SK-N-SH (cell line): ENCODE measurements around the gene IGF2R. TPM values are rescaled to one million over a fixed set of nuclear protein-coding genes. Genes with fewer than 3 reads are reported as not detected.

Experiments used
- CTCF ChIA-PET: fragments of 300-600, 350-600 bp; formaldehyde crosslinking; extraction: SDS; loops from one replicate; lab custom pipeline; 2021; lab: Yijun Ruan, JAX
- POLR2A ChIA-PET: fragments of 350-600 bp; sonication (Branson Sonifier 250); formaldehyde crosslinking; extraction: SDS; loops from one replicate; lab custom pipeline; 2020; ENCODE audit warnings: antibody characterized with exemption, inconsistent platforms; lab: Yijun Ruan, JAX
- DNase-seq: peaks from one replicate; pipeline ENCODE4 v3.0.0; 2012
- H2AFZ ChIP-seq: fragments of 200-600 bp; sonication (generic); 2 replicates; pipeline ENCODE4 v1.8.1; 2016; ENCODE audit warnings: antibody characterized with exemption, mild to moderate bottlenecking, low read depth
- H3F3A ChIP-seq: fragments of 200-600 bp; sonication (generic); replicated peaks from 2 replicates; pipeline ENCODE3; 2016; ENCODE audit warnings: antibody characterized with exemption, mild to moderate bottlenecking; ENCODE audit not compliant: insufficient read depth
- H3K27ac ChIP-seq, 2 experiments: fragments of 200-500 bp in 1 of 2; fragments of 200-600 bp in 1 of 2; sonication (Bioruptor generic) in 1 of 2; sonication (generic), shearing (Covaris generic) in 1 of 2; 2 replicates each; pipeline versions ENCODE4 v1.5.1 to v1.6.1; 2014 to 2016; ENCODE audit warnings: low read depth in 2 of 2, inconsistent platforms in 1 of 2, low read length in 1 of 2, mild to moderate bottlenecking in 1 of 2, mixed read lengths in 1 of 2
- H3K27me3 ChIP-seq: fragments of 200-600 bp; sonication (generic), shearing (Covaris generic); 2 replicates; pipeline ENCODE4 v1.6.1; 2016; ENCODE audit warnings: mixed run types; ENCODE audit not compliant: insufficient read depth
- H3K36me3 ChIP-seq, 2 experiments: fragments of 200-500 bp in 1 of 2; fragments of 200-600 bp in 1 of 2; sonication (Bioruptor generic) in 1 of 2; sonication (generic) in 1 of 2; replicated peaks in 1 of 2; 2 replicates each; pipeline versions ENCODE3 to v1.5.1; 2014 to 2016; ENCODE audit warnings: low read length in 1 of 2, mild to moderate bottlenecking in 1 of 2; ENCODE audit not compliant: insufficient read depth in 2 of 2, control insufficient read depth in 1 of 2
- H3K4me1 ChIP-seq, 2 experiments: fragments of 200-500 bp in 1 of 2; fragments of 200-600 bp in 1 of 2; sonication (Bioruptor generic) in 1 of 2; sonication (generic), shearing (Covaris generic) in 1 of 2; 2 replicates each; pipeline versions ENCODE4 v1.5.1 to v1.6.1; 2014 to 2016; ENCODE audit warnings: low read depth in 1 of 2, low read length in 1 of 2, mixed run types in 1 of 2; ENCODE audit not compliant: insufficient read depth in 2 of 2, control insufficient read depth in 1 of 2
- H3K4me2 ChIP-seq: fragments of 200-600 bp; sonication (generic), shearing (Covaris generic); 2 replicates; pipeline ENCODE4 v1.6.1; 2017; ENCODE audit warnings: mixed run types
- H3K4me3 ChIP-seq, 2 experiments: fragments of 200-500 bp in 1 of 2; fragments of 200-600 bp in 1 of 2; sonication (Bioruptor generic) in 1 of 2; sonication (generic), shearing (Covaris generic) in 1 of 2; 2 replicates each; pipeline versions ENCODE4 v1.5.1 to v1.8.1; 2014 to 2016; ENCODE audit warnings: low read depth in 2 of 2, inconsistent platforms in 1 of 2, low read length in 1 of 2, mild to moderate bottlenecking in 1 of 2, mixed read lengths in 1 of 2, moderate library complexity in 1 of 2
- H3K79me2 ChIP-seq: fragments of 200-600 bp; sonication (generic); 2 replicates; pipeline ENCODE4 v1.8.1; 2017; ENCODE audit warnings: mild to moderate bottlenecking; ENCODE audit not compliant: insufficient read depth
- H3K9ac ChIP-seq: fragments of 200-600 bp; sonication (generic); 2 replicates; pipeline ENCODE4 v1.6.1; 2017; ENCODE audit warnings: mixed run types
- H3K9me2 ChIP-seq: fragments of 200-600 bp; sonication (generic); 2 replicates; pipeline ENCODE4 v1.6.1; 2017; ENCODE audit warnings: mixed run types
- H3K9me3 ChIP-seq: fragments of 200-600 bp; sonication (generic); 2 replicates; pipeline ENCODE4 v1.6.1; 2017; ENCODE audit warnings: mixed run types, mild to moderate bottlenecking, moderate library complexity
- H4K20me1 ChIP-seq: fragments of 200-600 bp; sonication (generic); 2 replicates; pipeline ENCODE4 v1.6.1; 2017; ENCODE audit warnings: mild to moderate bottlenecking, mixed run types; ENCODE audit not compliant: insufficient read depth
- EZH2phosphoT487 ChIP-seq: fragments of 200-600 bp; sonication (generic); IDR thresholded peaks from 2 replicates; pipeline ENCODE4 v1.6.1; 2017; ENCODE audit warnings: low read depth, mixed run types, mild to moderate bottlenecking, antibody characterized with exemption, moderate library complexity, borderline replicate concordance
- FOSL2 ChIP-seq: IDR thresholded peaks from 2 replicates; pipeline ENCODE4 v1.4.0; 2012; ENCODE audit warnings: low read depth, mild to moderate bottlenecking, moderate library complexity, borderline replicate concordance
- GABPA ChIP-seq: IDR thresholded peaks from 2 replicates; pipeline ENCODE4 v1.4.0; 2012; ENCODE audit warnings: low read depth, mild to moderate bottlenecking
- MAX ChIP-seq: IDR thresholded peaks from 2 replicates; pipeline ENCODE4 v1.4.0; 2012; ENCODE audit warnings: low read depth
- NFIC ChIP-seq: IDR thresholded peaks from 2 replicates; pipeline ENCODE4 v1.4.0; 2012; ENCODE audit warnings: borderline replicate concordance
- NRF1 ChIP-seq: IDR thresholded peaks from 2 replicates; pipeline ENCODE4 v1.6.1; 2012; ENCODE audit warnings: low read depth, mild to moderate bottlenecking, low read length
- POLR2AphosphoS5 ChIP-seq: IDR thresholded peaks from 2 replicates; pipeline ENCODE4 v1.6.1; 2012; ENCODE audit warnings: low read depth, low read length
- RCOR1 ChIP-seq: fragments of 150-350 bp; IDR thresholded peaks from 2 replicates; pipeline ENCODE4 v1.6.1; 2017; ENCODE audit warnings: antibody characterized with exemption, low read length
- REST ChIP-seq: IDR thresholded peaks from 2 replicates; pipeline ENCODE4 v1.6.1; 2012; ENCODE audit warnings: mild to moderate bottlenecking, low read depth, low read length, moderate library complexity
- RFX5 ChIP-seq: IDR thresholded peaks from 2 replicates; pipeline ENCODE4 v1.6.1; 2012; ENCODE audit warnings: mild to moderate bottlenecking, improper control_type of control experiment, low read length
- SMC3 ChIP-seq: IDR thresholded peaks from 2 replicates; pipeline ENCODE4 v1.6.1; 2012; ENCODE audit warnings: low read depth, low read length, improper control_type of control experiment
- TCF12 ChIP-seq: IDR thresholded peaks from 2 replicates; pipeline ENCODE4 v1.4.0; 2012
- USF1 ChIP-seq: IDR thresholded peaks from 2 replicates; pipeline ENCODE4 v1.4.0; 2012; ENCODE audit warnings: low read depth, borderline replicate concordance
- WGBS: methylation state at CpG from one replicate; pipeline ENCODE4 v1.1.6; 2017; ENCODE audit warnings: low lambda C conversion rate; 5-methylcytosine and 5-hydroxymethylcytosine counted together
- polyA plus RNA-seq, 3 experiments: library from polyadenylated mRNA; depleted of rRNA; stranded (reverse); fragments of >200 nt; gene quantifications; 2 replicates each; pipeline ENCODE4 v1.2.3, GENCODE V29; 2012

The IGF2R gene
- polyA plus RNA-seq, 1 of the 3 experiments (the other 2 are of a cell fraction), result 45.0 TPM

GRCh38 chr6:160128125-160128683 is 159.3 kb downstream of the IGF2R start:
- Histone ChIP-seq H3K9me3 (no peaks in the 10 kb centered on the region), H3K27me3 (no peaks in the 10 kb centered on the region), H4K20me1 (no peaks in the 10 kb centered on the region), H3K4me1 (no peaks in the 10 kb centered on the region; a peak in 1 of 4 replicates), H2AFZ (no peak overlapping the region), H3F3A (no peaks in the 10 kb centered on the region), H3K36me3 (no peaks in the 10 kb centered on the region), H3K9ac (no peak overlapping the region), H3K4me3 (no peak overlapping the region), H3K9me2 (no peaks in the 10 kb centered on the region), H3K79me2 (no peaks in the 10 kb centered on the region), H3K27ac (no peak overlapping the region), H3K4me2 (no peak overlapping the region)
- DNase-seq, result no peak
- ChIA-PET POLR2A (no interaction called here), CTCF (interaction anchor here (1.7 kb wide), 1 partner anchor 10 kb away, joined by 8 read pairs; no protein-coding TSS in a partner anchor)
- TF ChIP-seq NFIC (no peak), USF1 (no peak), RCOR1 (no peak), GABPA (no peak), TCF12 (no peak), RFX5 (no peak), MAX (no peak), POLR2AphosphoS5 (no peak), FOSL2 (no peak), EZH2phosphoT487 (no peak), SMC3 (no peak), NRF1 (no peak), REST (no peak)
- WGBS, result 80% methylated on average over 3 of the region's 3 CpGs
